DND-41 (cell line): Measurements from ENCODE around the gene STRN4.
"Not testable (repeated sequence)": the region's sequence is repeated elsewhere in the genome, so short reads cannot be mapped to it uniquely, and the experiment has no call there.

Experiments used
- ATAC-seq: fragments of 200-7000 bp; cut with Tn5 transposase; 3 replicates; pipeline ENCODE4 v1.9.1; 2021; ENCODE audit warnings: low read depth; ENCODE audit not compliant: insufficient read depth
- DNase-seq: peaks from one replicate; pipeline ENCODE4 v3.0.0-alpha.2; 2020
- H2AFZ ChIP-seq: 2 replicates; pipeline ENCODE4 v1.6.0; 2012; ENCODE audit warnings: low read depth, low read length
- H3K27ac ChIP-seq: 2 replicates; pipeline ENCODE4 v1.5.1; 2012; ENCODE audit warnings: low read length, inconsistent platforms
- H3K27me3 ChIP-seq: fragments of 200-600 bp; sonication (generic); 2 replicates; pipeline ENCODE4 v1.6.0; 2012; ENCODE audit warnings: low read length, mild to moderate bottlenecking, inconsistent platforms; ENCODE audit not compliant: insufficient read depth, poor library complexity
- H3K36me3 ChIP-seq: 2 replicates; pipeline ENCODE4 v1.5.1; 2012; ENCODE audit warnings: low read length, inconsistent platforms; ENCODE audit not compliant: insufficient read depth
- H3K4me1 ChIP-seq: 2 replicates; pipeline ENCODE4 v1.5.1; 2012; ENCODE audit warnings: mild to moderate bottlenecking, low read length; ENCODE audit not compliant: insufficient read depth
- H3K4me2 ChIP-seq: 2 replicates; pipeline ENCODE4 v1.6.0; 2012; ENCODE audit warnings: mild to moderate bottlenecking, moderate library complexity, low read length, inconsistent platforms; ENCODE audit not compliant: insufficient read depth
- H3K4me3 ChIP-seq, 2 experiments: fragments of 200-600 bp in 1 of 2; shearing (Covaris generic) in 1 of 2; 2 replicates each; pipeline ENCODE4 v1.5.1; 2012 to 2016; ENCODE audit warnings: inconsistent platforms in 2 of 2, low read length in 2 of 2, mild to moderate bottlenecking in 2 of 2, low read depth in 1 of 2, moderate library complexity in 1 of 2
- H3K79me2 ChIP-seq: 2 replicates; pipeline ENCODE4 v1.6.0; 2012; ENCODE audit warnings: low read length, inconsistent platforms; ENCODE audit not compliant: insufficient read depth
- H3K9ac ChIP-seq: 2 replicates; pipeline ENCODE4 v1.6.0; 2012; ENCODE audit warnings: low read depth, mild to moderate bottlenecking, inconsistent platforms, low read length, moderate library complexity
- H3K9me3 ChIP-seq: 2 replicates; pipeline ENCODE4 v1.5.1; 2012; ENCODE audit warnings: low read length, moderate library complexity, mild to moderate bottlenecking, inconsistent platforms; ENCODE audit not compliant: insufficient read depth, severe bottlenecking
- H4K20me1 ChIP-seq: 2 replicates; pipeline ENCODE4 v1.6.0; 2012; ENCODE audit warnings: low read length; ENCODE audit not compliant: insufficient read depth
- EZH2 ChIP-seq: IDR thresholded peaks from 3 replicates; pipeline ENCODE4 v1.6.1; 2012; ENCODE audit warnings: borderline replicate concordance, low read depth, mild to moderate bottlenecking, moderate library complexity, low read length, inconsistent platforms; ENCODE audit not compliant: severe bottlenecking
- TF ChIP-seq, protein P1 (sequence below): IDR thresholded peaks from 2 replicates; pipeline ENCODE4 v1.5.1; 2012; ENCODE audit warnings: borderline replicate concordance, low read length, moderate library complexity, mild to moderate bottlenecking; ENCODE audit not compliant: poor library complexity, severe bottlenecking; ENCODE audit errors: extremely low read depth

The STRN4 gene

DNA sequence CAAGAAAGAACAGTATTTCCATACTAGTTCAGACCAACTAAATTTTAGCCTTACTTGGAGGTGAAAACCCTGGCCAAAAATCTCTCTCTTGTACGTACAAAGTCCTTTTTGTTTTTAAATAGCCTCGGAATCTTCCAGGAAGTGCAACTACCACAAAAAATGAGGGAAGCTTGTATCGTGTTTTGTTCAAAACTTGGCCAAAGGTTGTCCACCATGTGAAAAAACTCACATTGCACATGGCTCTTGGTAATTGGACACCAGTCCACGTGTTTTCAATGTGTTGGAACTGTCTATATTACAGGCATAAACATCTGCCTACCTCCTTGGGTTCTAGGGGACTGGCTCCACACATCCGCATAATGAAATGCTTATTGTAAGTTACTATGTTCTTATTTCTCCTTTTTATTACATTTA lies 15.2 kb upstream of the STRN4 start:
- TF ChIP-seq, protein P1, sequence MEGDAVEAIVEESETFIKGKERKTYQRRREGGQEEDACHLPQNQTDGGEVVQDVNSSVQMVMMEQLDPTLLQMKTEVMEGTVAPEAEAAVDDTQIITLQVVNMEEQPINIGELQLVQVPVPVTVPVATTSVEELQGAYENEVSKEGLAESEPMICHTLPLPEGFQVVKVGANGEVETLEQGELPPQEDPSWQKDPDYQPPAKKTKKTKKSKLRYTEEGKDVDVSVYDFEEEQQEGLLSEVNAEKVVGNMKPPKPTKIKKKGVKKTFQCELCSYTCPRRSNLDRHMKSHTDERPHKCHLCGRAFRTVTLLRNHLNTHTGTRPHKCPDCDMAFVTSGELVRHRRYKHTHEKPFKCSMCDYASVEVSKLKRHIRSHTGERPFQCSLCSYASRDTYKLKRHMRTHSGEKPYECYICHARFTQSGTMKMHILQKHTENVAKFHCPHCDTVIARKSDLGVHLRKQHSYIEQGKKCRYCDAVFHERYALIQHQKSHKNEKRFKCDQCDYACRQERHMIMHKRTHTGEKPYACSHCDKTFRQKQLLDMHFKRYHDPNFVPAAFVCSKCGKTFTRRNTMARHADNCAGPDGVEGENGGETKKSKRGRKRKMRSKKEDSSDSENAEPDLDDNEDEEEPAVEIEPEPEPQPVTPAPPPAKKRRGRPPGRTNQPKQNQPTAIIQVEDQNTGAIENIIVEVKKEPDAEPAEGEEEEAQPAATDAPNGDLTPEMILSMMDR: no peak
- no peak for TF ChIP-seq EZH2
- Histone ChIP-seq H3K9ac (no peak overlapping the region), H2AFZ (no peak overlapping the region), H3K9me3 (no peaks in the 10 kb centered on the region), H3K4me2 (no peak overlapping the region), H3K79me2 (no peaks in the 10 kb centered on the region), H3K4me3 (no peak overlapping the region), H3K27ac (no peak overlapping the region), H4K20me1 (peaks cover 8% of the 10 kb centered on the region; the same call in 1 of the 2 replicates), H3K36me3 (peaks cover 15% of the 10 kb centered on the region), H3K4me1 (no peaks in the 10 kb centered on the region), H3K27me3 (no peaks in the 10 kb centered on the region)
- ATAC-seq: no peak
- no peak for DNase-seq

DNA sequence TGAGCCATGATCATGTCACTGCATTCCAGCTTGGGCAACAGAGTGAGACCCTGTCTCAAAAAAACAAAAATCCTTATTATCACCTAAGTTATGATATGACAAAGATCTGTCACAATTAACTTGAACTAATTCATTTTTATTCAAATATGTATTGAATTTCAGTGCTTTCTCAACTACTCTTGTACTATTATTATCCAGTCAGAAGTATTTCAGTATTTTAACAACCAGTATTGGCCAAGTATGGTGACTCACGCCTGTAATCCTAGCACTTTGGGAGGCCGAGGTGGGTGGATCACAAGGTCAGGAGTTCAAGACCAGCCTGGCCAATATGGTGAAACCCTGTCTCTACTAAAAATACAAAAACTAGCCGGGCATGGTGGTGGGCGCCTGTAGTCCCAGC lies 14.6 kb upstream of the STRN4 start:
- Histone ChIP-seq H4K20me1 (peaks cover 10% of the 10 kb centered on the region; the same call in 1 of the 2 replicates), H3K36me3 (peaks cover 18% of the 10 kb centered on the region)
- not testable (repeated sequence) for H2AFZ ChIP-seq, H3K79me2 ChIP-seq, H3K4me2 ChIP-seq, H3K9me3 ChIP-seq, H3K27ac ChIP-seq, H3K4me1 ChIP-seq, DNase-seq, H3K9ac ChIP-seq, ATAC-seq, H3K4me3 ChIP-seq, H3K27me3 ChIP-seq

- Histone ChIP-seq H3K27ac (no peak overlapping the region), H4K20me1 (peaks cover 10% of the 10 kb centered on the region; the same call in 1 of the 2 replicates), H3K4me3 (no peak overlapping the region), H3K36me3 (peaks cover 20% of the 10 kb centered on the region), H3K27me3 (no peaks in the 10 kb centered on the region), H3K9me3 (no peaks in the 10 kb centered on the region), H3K9ac (no peak overlapping the region), H2AFZ (no peak overlapping the region), H3K79me2 (no peaks in the 10 kb centered on the region), H3K4me2 (no peak overlapping the region), H3K4me1 (no peaks in the 10 kb centered on the region)
- DNase-seq (no peak), ATAC-seq (no peak)
- TF ChIP-seq EZH2: no peak
- TF ChIP-seq, protein P1: no peak
These were observed 14.1 kb upstream of the STRN4 start for GRCh38 chr19:46760363-46760762.

- Histone ChIP-seq H3K27ac (no peak overlapping the region), H3K4me2 (no peak overlapping the region)
- no peak for DNase-seq
These were observed 13.6 kb upstream of the STRN4 start for GRCh38 chr19:46759817-46760333.

More at GRCh38 chr19:46759817-46760333, 13.6 kb upstream of the STRN4 start:
- Histone ChIP-seq H3K27me3 (no peaks in the 10 kb centered on the region), H4K20me1 (peaks cover 10% of the 10 kb centered on the region; the same call in 1 of the 2 replicates), H3K79me2 (no peaks in the 10 kb centered on the region), H3K36me3 (peaks cover 20% of the 10 kb centered on the region), H3K4me1 (no peaks in the 10 kb centered on the region), H3K9me3 (no peaks in the 10 kb centered on the region), H2AFZ (no peak overlapping the region), H3K9ac (no peak overlapping the region), H3K4me3 (no peak overlapping the region)
- no peak for TF ChIP-seq EZH2
- TF ChIP-seq, protein P1: no peak
- ATAC-seq: no peak
